Stimulated activated CD4-positive, alpha-beta T cell treated with anti-CD3 and anti-CD28 coated beads, Interleukin-1b, Interleukin-23, amount 100 ng/mL, for 24 hours (primary cell): ENCODE results near the gene CARD18.

Experiments
- DNase-seq, 4 experiments: peaks; one replicate each; pipeline ENCODE4 v3.0.0-alpha.2; 2020; ENCODE audit warnings: low read depth in 4 of 4, low spot score in 1 of 4

The CARD18 gene

GRCh38 chr11:105139669-105140068, at the start of gene CARD18:
CARD18 (minus strand) TSS chr11:105139769; CDS start chr11:105139726, 43 bp downstream.
- no peak for DNase-seq

GRCh38 chr11:105183987-105184386, 44.4 kb upstream of the CARD18 start:
- DNase-seq = no peak

- DNase-seq = no peak
Measured at GRCh38 chr11:105183426-105183825, 43.9 kb upstream of the CARD18 start.

- no peak for DNase-seq
Measured at GRCh38 chr11:105181521-105181920, 42.0 kb upstream of the CARD18 start.

GRCh38 chr11:105181100-105181499, 41.5 kb upstream of the CARD18 start:
- DNase-seq = no peak

GRCh38 chr11:105179542-105180278, 40.1 kb upstream of the CARD18 start:
- no peak for DNase-seq

- DNase-seq = no peak
Measured at GRCh38 chr11:105177658-105178057, 38.1 kb upstream of the CARD18 start.

- no peak for DNase-seq
Measured at GRCh38 chr11:105168457-105168856, 28.9 kb upstream of the CARD18 start.

GRCh38 chr11:105167244-105167643, 27.7 kb upstream of the CARD18 start:
- DNase-seq = no peak

- DNase-seq = no peak
Measured at GRCh38 chr11:105164208-105164607, 24.6 kb upstream of the CARD18 start.

- DNase-seq = no peak
Measured at GRCh38 chr11:105162506-105162905, 22.9 kb upstream of the CARD18 start.

- no peak for DNase-seq
Measured at GRCh38 chr11:105158436-105158835, 18.9 kb upstream of the CARD18 start.

GRCh38 chr11:105156720-105157119, 17.2 kb upstream of the CARD18 start:
- DNase-seq = no peak

GRCh38 chr11:105156231-105156630, 16.7 kb upstream of the CARD18 start:
- no peak for DNase-seq

- no peak for DNase-seq
Measured at GRCh38 chr11:105155679-105156078, 16.1 kb upstream of the CARD18 start.

- DNase-seq = no peak
Measured at GRCh38 chr11:105153392-105153791, 13.8 kb upstream of the CARD18 start.

GRCh38 chr11:105152560-105152959, 13.0 kb upstream of the CARD18 start:
- DNase-seq = no peak

GRCh38 chr11:105152021-105152512, 12.5 kb upstream of the CARD18 start:
- DNase-seq = no peak

- DNase-seq = no peak
Measured at GRCh38 chr11:105149477-105149876, 9.9 kb upstream of the CARD18 start.

- no peak for DNase-seq
Measured at GRCh38 chr11:105148241-105148640, 8.7 kb upstream of the CARD18 start.

GRCh38 chr11:105144887-105145286, 5.3 kb upstream of the CARD18 start:
- no peak for DNase-seq

GRCh38 chr11:105142167-105142566, 2.6 kb upstream of the CARD18 start:
- no peak for DNase-seq

GRCh38 chr11:105137286-105137685, 2.3 kb downstream of the CARD18 start:
- DNase-seq = no peak
